Heart right ventricle (tissue), 16 donors: ENCODE data around the gene HEYL. TPM values are rescaled to one million over a fixed set of nuclear protein-coding genes. Genes with fewer than 3 reads are reported as not detected.
A peak's percentile ranks its signal among the peaks of the same experiment; 100 is the strongest.

Source experiments
- ATAC-seq, 8 donors: fragments of 200-7000 bp; cut with Tn5 transposase; one replicate each; pipeline ENCODE4 v1.9.1; 2020; ENCODE audit warnings: mild to moderate bottlenecking in 8 of 8, moderate library complexity in 8 of 8, moderate number of reproducible peaks in 1 of 8
- DNase-seq, 2 donors: peaks; one replicate each; pipeline ENCODE4 v3.0.0-alpha.2; 2020
- H3K27ac ChIP-seq, 10 donors: fragments of 200-600 bp; sonication (generic) in 2 of 10; one replicate each; pipeline versions ENCODE4 v1.5.0 to v1.8.0; 2020 to 2022; ENCODE audit warnings: mild to moderate bottlenecking in 3 of 10
- H3K27me3 ChIP-seq, 7 donors: fragments of 200-600 bp; one replicate each; pipeline ENCODE4 v1.8.0; 2021 to 2022; ENCODE audit warnings: mild to moderate bottlenecking in 2 of 7
- H3K36me3 ChIP-seq, 9 donors: fragments of 200-600 bp; sonication (generic) in 1 of 9; one replicate each; pipeline versions ENCODE4 v1.5.0 to v1.8.0; 2020 to 2022; ENCODE audit warnings: mild to moderate bottlenecking in 2 of 9
- H3K4me1 ChIP-seq, 9 donors: fragments of 200-600 bp; sonication (generic) in 1 of 9; one replicate each; pipeline versions ENCODE4 v1.5.0 to v1.8.0; 2020 to 2022; ENCODE audit warnings: mild to moderate bottlenecking in 4 of 9
- H3K4me3 ChIP-seq, 10 donors: fragments of 200-600 bp; sonication (generic) in 2 of 10; one replicate each; pipeline versions ENCODE4 v1.5.0 to v1.8.0; 2020 to 2022; ENCODE audit warnings: mild to moderate bottlenecking in 7 of 10, moderate library complexity in 2 of 10
- H3K9me3 ChIP-seq, 11 donors: fragments of 200-600 bp in 10 of 11; sonication (generic) in 2 of 11; one replicate each; pipeline versions ENCODE4 v1.5.0 to v1.8.0; 2013 to 2022; ENCODE audit warnings: mild to moderate bottlenecking in 2 of 11, control low read depth in 1 of 11, moderate library complexity in 1 of 11
- CTCF ChIP-seq, 9 donors: fragments of 200-600 bp; sonication (generic) in 2 of 9; IDR thresholded peaks; one replicate each; pipeline versions ENCODE4 v1.5.0 to v1.8.0; 2021 to 2022; ENCODE audit warnings: antibody characterized with exemption in 9 of 9, mild to moderate bottlenecking in 5 of 9, moderate library complexity in 1 of 9
- WGBS, 2 donors: extraction: QIAGEN DNeasy Blood & Tissue Kit; methylation state at CpG; one replicate each; pipeline ENCODE4 v1.1.7; 2013; ENCODE audit warnings: inconsistent platforms in 1 of 2; 5-methylcytosine and 5-hydroxymethylcytosine counted together
- intact Hi-C, 10 donors: fragments of 100-400 bp; cut with DNase I; formaldehyde crosslinking; loops; one replicate each; pipeline versions ENCODE4 v1.11.1 to v1.14.2; 2022
- polyA plus RNA-seq, 2 donors: library from polyadenylated mRNA; stranded (reverse); fragments of 200-250 nt; gene quantifications; one replicate each; pipeline ENCODE4 v1.2.3, GENCODE V29; 2013
- total RNA-seq, 10 donors: library from RNA; stranded (reverse); fragmentation: NEBNext Ultra II Directional in 3 of 10; extraction: Animal tissue kit (Norgen Biotek cat#: 25700) in 3 of 10; gene quantifications; one replicate each; pipeline versions ENCODE4 v1.2.1 to v1.2.4, GENCODE V29; 2021 to 2023
- donor health status: Arrhythmogenic right ventricular cardiomyopathy.
- donor health status: ischemic (EF 13 %, LVEDD 7.1; RV severe dilation, severe dysfunction).
- donor health status: healthy with polysubstance abuse.
- donor health status: DM: no; HTN: yes; CAD: no.
- donor health status: DM: no; HTN: no; CAD: no.
- donor health status: ischemic (EF 25% LVEDD 6.9; RV normal size, moderate dysfunction).
- donor health status: ischemic (EF 25% LVEDD 5.7; RV mildly dilated, moderate dysfunction).
- donor health status: healthy.
- donor health status: DM: yes; HTN: yes; CAD: no.
- donor health status: Ischemic cardiomyopathy.
- donor health status: ischemic (EF 35%, LVEDD 5.7; RV mildly dilated, moderate dysfunction).
- donor health status: nonischemic (EF 11% LVEDD 7.7; RV severe dilation, severe dysfunction).
- donor health status: DM: yes; HTN: yes; CAD: no.
- donor health status: PGD.
- donor health status: ischemic (EF 29% LVEDD 5.4; RV normal size, mild dysfunction).
- donor health status: nonischemic (EF 23%, LVEDD 6.1; RV moderate dilation, normal function).

Gene HEYL
- total and polyA plus RNA-seq, 12 donors, result 11.5 to 27.5 (median 14.3) TPM

DNA sequence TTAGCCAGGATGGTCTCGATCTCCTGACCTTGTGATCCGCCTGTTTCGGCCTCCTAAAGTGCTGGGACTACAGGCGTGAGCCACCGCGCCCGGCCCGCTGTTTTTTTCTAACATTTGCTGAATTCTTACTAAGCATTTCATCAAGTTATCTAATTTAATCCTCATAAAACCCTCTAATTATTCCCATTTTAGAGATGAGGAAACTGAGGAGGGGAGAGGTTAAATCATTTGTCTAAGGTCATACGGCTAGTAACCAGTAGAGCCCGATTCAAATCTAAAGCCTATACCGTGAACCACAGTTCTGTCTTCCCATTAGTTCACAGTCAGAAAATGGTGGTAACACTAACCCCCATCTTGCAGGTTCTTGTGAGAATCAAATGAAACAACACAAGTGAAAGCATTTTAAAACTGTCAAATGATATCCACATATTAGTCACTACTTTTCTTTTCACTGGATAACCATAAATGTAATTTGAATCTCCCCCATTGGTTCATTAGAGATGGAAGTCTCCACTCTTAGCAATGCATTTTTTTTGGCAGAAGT, 10.6 kb downstream of the HEYL start:
- ATAC-seq (no peak), DNase-seq (no peak)
- intact Hi-C loops, result no loop called here
- WGBS, 2 donors, result 96 to 97% methylated on average over 11 of the region's 11 CpGs
- H3K4me3 ChIP-seq, result no peak overlapping the region
- H3K27ac ChIP-seq, result peak overlapping the region in 1 of 10 donors; percentile 44
- H3K36me3 ChIP-seq, result peaks cover 0 to 66% (median 13%) of the 10 kb centered on the region in 9 donors
- peaks cover 0 to 10% (median 3%) of the 10 kb centered on the region in 7 donors for H3K27me3 ChIP-seq
- no peak for TF ChIP-seq CTCF (IDR thresholded peaks at IDR 0.05)
- H3K9me3 ChIP-seq, result no peaks in the 10 kb centered on the region
- H3K4me1 ChIP-seq, result peaks cover 17 to 89% (median 40%) of the 10 kb centered on the region in 9 donors

DNA sequence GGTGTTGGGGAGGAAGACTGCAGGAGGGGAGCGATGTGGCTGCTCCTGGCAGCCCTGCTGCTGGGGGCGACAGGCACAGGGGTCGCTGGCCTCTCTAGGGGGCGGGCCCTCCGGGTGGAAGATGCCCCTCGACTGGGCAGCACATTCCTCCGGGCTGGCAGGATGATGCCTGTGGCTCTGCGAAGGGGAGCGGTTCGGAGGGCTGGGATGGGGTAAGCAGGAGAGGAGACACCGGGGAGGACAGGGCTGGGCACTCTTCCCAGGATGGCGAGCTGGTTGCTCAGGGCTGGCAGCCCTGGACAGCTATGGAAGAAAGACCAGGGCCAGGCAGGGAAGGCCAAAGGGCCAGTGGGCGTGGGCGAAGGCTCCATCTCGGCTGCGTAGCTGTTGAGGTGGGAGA, 12.8 kb downstream of the HEYL start:
- intact Hi-C loops, result no loop called here
- Histone ChIP-seq H3K27ac (peak overlapping the region; percentile 64 to 92 (median 82)), H3K4me3 (no peak overlapping the region), H3K9me3 (no peaks in the 10 kb centered on the region), H3K27me3 (peaks cover 0 to 2% (median 0%) of the 10 kb centered on the region in 7 donors), H3K36me3 (peaks cover 0 to 55% (median 12%) of the 10 kb centered on the region in 9 donors), H3K4me1 (peaks cover 17 to 86% (median 46%) of the 10 kb centered on the region in 9 donors)
- TF ChIP-seq CTCF (IDR thresholded peaks at IDR 0.05), result no peak
- WGBS, 2 donors, result 79 to 82% methylated on average over 16 of the region's 16 CpGs
- no peak for DNase-seq
- no peak for ATAC-seq

- no peak for TF ChIP-seq CTCF (IDR thresholded peaks at IDR 0.05)
- peak; percentile 84 to 94 (median 90) for ATAC-seq
- peaks cover 0 to 47% (median 2%) of the 10 kb centered on the region in 9 donors for H3K36me3 ChIP-seq
- peak overlapping the region; percentile 64 to 92 (median 82) for H3K27ac ChIP-seq
- H3K9me3 ChIP-seq, result peaks cover 0 to 4% (median 0%) of the 10 kb centered on the region in 11 donors
- WGBS, 2 donors, result 31 to 37% methylated on average over 11 of the region's 11 CpGs
- peak; percentile 86 to 88 for DNase-seq
- intact Hi-C loops, result no loop called here
- H3K27me3 ChIP-seq, result no peaks in the 10 kb centered on the region
- no peak overlapping the region for H3K4me3 ChIP-seq
- peaks cover 17 to 78% (median 46%) of the 10 kb centered on the region in 9 donors for H3K4me1 ChIP-seq
Measured at GRCh38 chr1:39625462-39626273, 13.8 kb downstream of the HEYL start.

DNA sequence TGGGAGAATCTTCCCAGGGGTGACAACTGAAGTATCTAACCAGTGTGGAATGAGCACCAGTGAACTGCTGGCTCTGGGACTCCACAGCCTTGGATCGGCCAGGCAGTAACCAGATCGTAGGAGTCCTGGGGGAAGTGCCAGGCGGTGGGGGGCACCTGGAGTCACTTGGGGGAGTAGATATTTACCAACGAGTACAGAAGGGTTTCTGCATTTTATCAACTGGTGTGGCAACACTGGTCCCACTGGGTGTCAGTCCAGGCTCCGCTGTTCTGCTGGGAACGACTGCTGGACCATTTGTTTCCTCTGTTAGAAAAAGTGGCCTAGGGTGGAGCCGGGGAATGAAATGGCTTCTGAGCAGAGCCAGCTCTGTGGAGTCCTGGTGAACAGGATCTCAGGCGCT, 14.4 kb downstream of the HEYL start:
- Histone ChIP-seq H3K36me3 (peaks cover 0 to 40% (median 0%) of the 10 kb centered on the region in 9 donors), H3K9me3 (peaks cover 0 to 10% (median 0%) of the 10 kb centered on the region in 11 donors), H3K27me3 (no peaks in the 10 kb centered on the region), H3K4me1 (peaks cover 17 to 73% (median 46%) of the 10 kb centered on the region in 9 donors), H3K27ac (peak overlapping the region; percentile 40 to 92 (median 80)), H3K4me3 (no peak overlapping the region)
- intact Hi-C loops, result no loop called here
- no peak for TF ChIP-seq CTCF (IDR thresholded peaks at IDR 0.05)
- WGBS, 2 donors, result 39 to 49% methylated on average over 8 of the region's 8 CpGs
- DNase-seq (peak in 1 of 2 donors; percentile 39), ATAC-seq (peak in 2 of 8 donors; percentile 1 to 2)
